ENCODE measurements around the gene DUSP15.

The DUSP15 gene

GRCh38 chr20:31839782-31840487 is 30.4 kb downstream of the DUSP15 start:
- H3K4me3 ChIP-seq (ENCODE audit: low read length): no peak overlapping the region
- H3K79me2 ChIP-seq (ENCODE audit: control insufficient read depth, low read length): no peaks in the 10 kb centered on the region
- H3K9me3 ChIP-seq (ENCODE audit: control insufficient read depth, insufficient read depth, low read length): no peaks in the 10 kb centered on the region
- peaks cover 15% of the 10 kb centered on the region for H3K27me3 ChIP-seq (ENCODE audit: control insufficient read depth, low read length)
- no peaks in the 10 kb centered on the region for H3K36me3 ChIP-seq (ENCODE audit: control insufficient read depth, low read length)
- peaks cover 6% of the 10 kb centered on the region; the same call in 1 of the 2 replicates for H3K4me1 ChIP-seq (ENCODE audit: control insufficient read depth, low read length)
- H3F3A ChIP-seq (ENCODE audit: control insufficient read depth, insufficient read depth): no peaks in the 10 kb centered on the region
- no peak overlapping the region for H3K27ac ChIP-seq (ENCODE audit: low read depth, low read length)
- no peaks in the 10 kb centered on the region for H3K9me2 ChIP-seq (replicated peaks; ENCODE audit: control insufficient read depth, low read length)
- H3K4me2 ChIP-seq (ENCODE audit: low read length): no peak overlapping the region
- H4K20me1 ChIP-seq (ENCODE audit: control insufficient read depth, insufficient read depth, low read depth, low read length): no peaks in the 10 kb centered on the region
- TF ChIP-seq EZH2phosphoT487 (IDR thresholded peaks at IDR 0.05; ENCODE audit: borderline replicate concordance, low read length) (no peak), CTCF (IDR thresholded peaks at IDR 0.05; ENCODE audit: low read depth, low read length, poor library complexity, severe bottlenecking) (no peak)

GRCh38 chr20:31838646-31839292 is 31.6 kb downstream of the DUSP15 start:
- Histone ChIP-seq H4K20me1 (ENCODE audit: control insufficient read depth, insufficient read depth, low read depth, low read length) (no peaks in the 10 kb centered on the region), H3K4me3 (ENCODE audit: low read length) (no peak overlapping the region), H3K4me2 (ENCODE audit: low read length) (no peak overlapping the region), H3F3A (ENCODE audit: control insufficient read depth, insufficient read depth) (no peaks in the 10 kb centered on the region), H3K27ac (ENCODE audit: low read depth, low read length) (no peak overlapping the region), H3K36me3 (ENCODE audit: control insufficient read depth, low read length) (no peaks in the 10 kb centered on the region), H3K9me2 (replicated peaks; ENCODE audit: control insufficient read depth, low read length) (no peaks in the 10 kb centered on the region), H3K9me3 (ENCODE audit: control insufficient read depth, insufficient read depth, low read length) (no peaks in the 10 kb centered on the region), H3K4me1 (ENCODE audit: control insufficient read depth, low read length) (peaks cover 6% of the 10 kb centered on the region; the same call in 1 of the 2 replicates), H3K27me3 (ENCODE audit: control insufficient read depth, low read length) (peaks cover 15% of the 10 kb centered on the region), H3K79me2 (ENCODE audit: control insufficient read depth, low read length) (no peaks in the 10 kb centered on the region)
- TF ChIP-seq EZH2phosphoT487 (IDR thresholded peaks at IDR 0.05; ENCODE audit: borderline replicate concordance, low read length) (no peak), CTCF (IDR thresholded peaks at IDR 0.05; ENCODE audit: low read depth, low read length, poor library complexity, severe bottlenecking) (no peak)

GRCh38 chr20:31837896-31838397 is 32.4 kb downstream of the DUSP15 start:
- H3K36me3 ChIP-seq (ENCODE audit: control insufficient read depth, low read length): no peaks in the 10 kb centered on the region
- peaks cover 4% of the 10 kb centered on the region; the same call in 1 of the 2 replicates for H3K4me1 ChIP-seq (ENCODE audit: control insufficient read depth, low read length)
- H3K9me3 ChIP-seq (ENCODE audit: control insufficient read depth, insufficient read depth, low read length): no peaks in the 10 kb centered on the region
- H3K4me2 ChIP-seq (ENCODE audit: low read length): no peak overlapping the region
- H3K27ac ChIP-seq (ENCODE audit: low read depth, low read length): no peak overlapping the region
- H3F3A ChIP-seq (ENCODE audit: control insufficient read depth, insufficient read depth): no peaks in the 10 kb centered on the region
- H3K4me3 ChIP-seq (ENCODE audit: low read length): no peak overlapping the region
- no peaks in the 10 kb centered on the region for H3K9me2 ChIP-seq (replicated peaks; ENCODE audit: control insufficient read depth, low read length)
- H4K20me1 ChIP-seq (ENCODE audit: control insufficient read depth, insufficient read depth, low read depth, low read length): no peaks in the 10 kb centered on the region
- peaks cover 15% of the 10 kb centered on the region for H3K27me3 ChIP-seq (ENCODE audit: control insufficient read depth, low read length)
- no peaks in the 10 kb centered on the region for H3K79me2 ChIP-seq (ENCODE audit: control insufficient read depth, low read length)
- no peak for TF ChIP-seq EZH2phosphoT487 (IDR thresholded peaks at IDR 0.05; ENCODE audit: borderline replicate concordance, low read length)

Data from DOHH2 (cell line).